GM19395 (cell line): ENCODE data around the gene VEZF1.
A peak's percentile ranks its signal among the peaks of the same experiment; 100 is the strongest.

Experiments
- ATAC-seq: cut with Tn5 transposase; IDR thresholded peaks from one replicate; pipeline ENCODE4 v1.9.1; 2021; ENCODE audit warnings: mild to moderate bottlenecking, moderate library complexity; ENCODE audit not compliant: unreplicated experiment

Gene VEZF1

GRCh38 chr17:57953219-57953618 is 34.8 kb downstream of the VEZF1 start:
- no peak for ATAC-seq

DNA sequence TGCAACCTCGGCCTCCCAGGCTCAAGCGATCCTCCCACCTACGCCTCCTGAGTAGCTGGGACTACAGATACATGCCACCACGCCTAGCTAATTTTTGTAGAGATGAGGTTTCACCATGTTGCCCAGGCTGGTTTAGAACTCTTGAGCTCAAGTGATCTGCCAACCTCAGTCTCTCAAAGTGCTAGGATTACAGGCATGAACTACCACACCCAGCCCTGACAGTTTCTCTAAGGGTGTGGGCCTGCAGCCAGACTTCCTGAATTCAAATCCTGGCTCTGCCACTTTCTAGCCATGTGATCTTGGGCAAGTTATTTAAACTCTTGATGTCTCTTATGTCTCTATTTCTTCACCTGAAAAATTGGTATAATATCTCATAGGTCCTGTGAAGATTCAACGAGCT is 38.4 kb downstream of the VEZF1 start:
- ATAC-seq: no peak

DNA sequence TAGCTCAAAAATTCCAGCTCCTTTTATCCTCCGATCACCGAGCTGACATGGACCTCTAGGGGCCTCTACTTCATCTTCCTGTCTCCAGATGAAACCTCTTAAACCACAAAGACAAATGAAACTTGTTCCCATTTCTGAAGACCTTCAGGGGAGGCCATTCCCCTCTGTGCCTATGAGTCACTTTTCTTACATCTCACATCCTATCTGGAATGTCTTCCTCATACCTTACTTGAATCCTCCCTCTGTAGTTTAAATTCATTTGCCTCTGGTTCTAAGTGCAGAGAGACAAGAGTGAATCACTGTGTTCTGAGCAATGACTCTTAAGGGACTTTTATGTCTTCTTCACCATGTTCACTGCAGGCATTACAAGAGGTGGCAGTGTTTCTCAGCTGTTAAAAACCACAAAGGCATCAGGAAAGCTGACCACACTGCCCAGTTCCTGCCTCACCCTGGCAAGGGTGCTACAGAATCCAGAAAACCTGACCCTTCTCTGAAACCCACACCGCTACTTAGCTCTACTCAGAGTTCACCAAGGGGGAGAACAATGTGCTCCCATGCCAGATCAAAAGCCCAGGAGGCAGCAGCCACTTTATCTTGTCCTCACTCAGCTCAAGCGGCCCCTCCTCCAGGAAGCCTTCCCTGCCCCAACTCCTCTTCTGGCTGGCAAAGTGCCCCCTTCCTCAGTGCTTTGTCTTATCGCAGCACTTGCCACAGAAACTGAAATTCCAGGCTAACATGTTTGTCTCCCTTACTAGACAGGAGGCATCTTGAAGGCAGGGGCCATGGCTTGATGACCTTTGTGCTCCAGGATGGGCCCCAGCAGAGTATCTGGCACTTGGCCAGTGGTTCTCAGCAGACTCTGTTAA is 39.3 kb downstream of the VEZF1 start:
- no peak for ATAC-seq

DNA sequence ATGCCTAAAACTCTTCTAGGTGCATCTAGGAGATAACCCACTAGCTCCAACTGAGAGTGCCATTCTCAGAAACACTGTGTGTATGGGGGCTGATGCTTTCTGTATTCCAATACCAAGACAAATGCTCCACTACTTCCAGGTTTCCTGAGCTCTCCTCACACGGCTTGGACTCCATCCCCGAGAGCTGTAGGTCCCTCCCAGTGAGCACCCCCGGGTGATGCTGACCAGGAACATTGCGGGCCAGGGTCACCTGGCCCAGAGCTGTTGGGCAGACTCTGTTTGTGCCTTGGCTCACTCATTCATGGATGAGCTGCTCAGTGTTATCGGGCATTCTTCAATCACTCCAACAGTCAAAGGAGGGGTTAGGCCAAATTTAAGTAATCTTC is 39.9 kb downstream of the VEZF1 start:
- ATAC-seq: no peak

GRCh38 chr17:57947369-57947768 is 40.7 kb downstream of the VEZF1 start:
- ATAC-seq: no peak

DNA sequence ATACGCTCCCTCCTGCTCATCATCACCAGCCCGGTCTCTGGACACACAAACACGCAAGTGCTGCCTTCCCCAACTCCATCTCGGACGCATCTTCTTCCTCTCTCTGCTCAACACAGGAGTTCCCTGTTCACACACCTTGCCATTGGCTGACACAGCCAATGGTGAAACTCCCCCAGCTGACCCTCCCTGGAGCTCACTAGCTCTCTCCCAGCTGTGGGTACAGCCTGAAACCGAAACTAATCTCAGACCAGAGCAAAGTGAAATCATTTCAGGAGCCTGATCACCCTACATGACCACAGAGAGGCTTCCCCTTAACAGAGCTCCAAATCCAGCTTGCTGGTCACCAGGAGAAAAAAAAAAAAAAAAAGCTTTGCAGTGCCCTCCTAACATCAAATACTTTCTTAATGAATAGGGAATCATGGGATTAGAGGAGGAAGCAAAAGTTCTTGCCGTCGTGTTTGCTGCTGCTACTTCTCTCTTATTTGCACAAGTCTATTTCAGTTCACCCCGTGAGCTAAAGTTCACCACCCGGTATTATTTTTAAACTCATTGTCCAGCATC is 41.2 kb downstream of the VEZF1 start:
- peak; percentile 93 for ATAC-seq

GRCh38 chr17:57945996-57946797 is 41.9 kb downstream of the VEZF1 start:
- peak; percentile 8 for ATAC-seq

DNA sequence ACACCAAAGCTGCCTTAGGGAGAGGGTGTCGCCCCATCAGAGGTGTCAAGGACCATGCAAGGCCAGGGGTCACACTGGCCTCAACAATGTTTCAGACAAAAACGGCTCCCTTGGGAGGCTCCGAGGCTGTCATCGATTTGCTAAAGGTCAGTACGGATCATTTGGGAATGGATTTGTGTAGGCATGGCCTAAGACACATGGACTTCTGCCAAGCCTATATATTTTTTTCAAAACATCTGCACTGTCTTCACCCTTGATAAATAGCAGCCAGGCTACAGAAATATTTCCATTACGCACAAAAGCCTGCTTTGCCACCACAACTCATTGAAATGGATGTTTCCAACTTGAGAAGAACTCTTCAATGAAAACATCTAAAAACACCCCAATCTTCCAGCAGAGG is 43.1 kb downstream of the VEZF1 start:
- ATAC-seq: no peak

DNA sequence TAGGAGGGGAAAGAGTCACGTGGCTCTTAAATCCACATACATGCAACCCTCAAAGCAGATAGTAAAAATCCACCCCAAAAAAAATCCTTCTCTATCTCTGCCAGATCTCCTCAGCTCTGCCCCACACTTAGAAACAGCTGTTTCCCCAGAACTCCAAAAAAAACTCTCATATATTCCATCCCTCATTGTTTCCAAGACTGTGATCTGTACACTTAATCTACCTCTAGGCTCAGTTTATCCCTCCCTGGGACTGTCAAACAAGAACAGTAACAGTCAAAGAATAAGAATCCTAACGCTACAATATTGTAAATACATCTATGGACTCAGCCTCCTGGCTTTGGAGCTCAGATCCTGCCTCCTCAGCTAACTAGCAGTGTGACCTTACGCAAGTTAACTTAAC is 44.4 kb downstream of the VEZF1 start:
- ATAC-seq: no peak

GRCh38 chr17:57943140-57943539 is 44.9 kb downstream of the VEZF1 start:
- ATAC-seq: no peak

DNA sequence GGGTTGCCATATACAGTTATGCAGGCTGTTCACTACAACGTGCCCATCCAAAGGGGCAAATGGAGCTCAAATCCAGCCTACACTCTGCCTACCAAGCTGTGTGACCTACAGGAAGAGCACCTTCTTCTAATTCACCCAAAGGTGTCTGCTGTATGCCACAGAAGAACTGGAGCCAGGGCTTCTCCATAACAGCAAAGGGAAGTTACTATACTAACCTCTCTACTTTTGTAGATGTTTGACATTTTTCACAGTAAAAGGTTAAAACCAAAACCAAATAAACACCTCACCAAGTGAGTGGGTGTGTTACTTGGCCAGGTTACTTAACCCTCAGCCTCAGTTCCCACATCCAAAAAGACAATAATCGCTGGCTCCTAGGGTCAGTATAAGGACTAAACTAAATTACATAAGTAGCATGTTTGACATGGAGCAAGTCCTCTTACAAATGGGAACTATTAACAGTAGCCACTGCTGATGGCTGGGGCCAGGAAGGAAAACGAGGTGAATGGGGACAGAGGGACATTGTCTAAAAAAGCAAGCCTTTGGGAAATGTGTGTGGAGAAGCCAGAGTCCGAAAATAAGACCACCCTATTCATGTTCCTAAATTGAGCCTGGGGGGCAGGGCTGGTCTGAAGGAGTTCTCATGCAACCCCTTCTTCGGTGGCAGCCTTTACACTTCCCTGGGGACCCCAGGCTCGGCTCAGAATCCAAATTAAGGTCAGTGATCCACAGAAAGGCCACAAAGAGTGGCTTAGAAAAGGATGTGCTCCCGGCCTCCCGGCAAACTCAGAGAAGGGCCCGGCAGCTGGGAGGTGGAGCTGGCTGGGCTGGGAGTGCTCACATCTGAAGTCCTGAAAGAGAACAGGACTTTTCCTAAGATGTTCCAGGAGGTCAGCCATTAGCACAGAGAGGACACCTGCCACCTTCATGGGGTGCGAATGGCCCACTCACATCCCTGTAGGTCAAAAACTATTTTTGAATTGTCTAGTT is 46.4 kb downstream of the VEZF1 start:
- ATAC-seq: no peak

GRCh38 chr17:57940653-57941329 is 47.3 kb downstream of the VEZF1 start:
- ATAC-seq: no peak

GRCh38 chr17:57940231-57940630 is 47.8 kb downstream of the VEZF1 start:
- no peak for ATAC-seq

DNA sequence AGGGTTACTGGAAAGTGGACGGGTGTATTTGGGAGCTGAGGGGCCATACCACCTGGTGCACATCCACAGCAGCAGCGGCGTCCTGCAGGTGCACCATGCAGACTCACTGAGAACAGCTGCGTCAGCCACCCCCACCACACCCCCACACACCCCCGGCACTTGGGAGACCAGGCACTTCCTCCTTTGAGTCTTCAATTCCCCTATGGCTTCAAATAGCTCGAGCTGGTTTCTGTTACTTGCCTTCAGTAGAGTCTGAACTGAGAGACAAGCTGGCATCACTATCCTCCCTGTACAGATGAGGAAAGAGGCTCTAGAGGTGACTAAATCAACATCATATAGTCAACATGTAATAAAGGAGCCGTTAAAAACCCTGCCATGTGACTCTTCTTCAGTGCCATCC is 48.3 kb downstream of the VEZF1 start:
- peak; percentile 78 for ATAC-seq

- no peak for ATAC-seq
Measured at GRCh38 chr17:57938061-57938502, 50.0 kb downstream of the VEZF1 start.

- ATAC-seq: no peak
Measured at GRCh38 chr17:57937492-57937891, 50.6 kb downstream of the VEZF1 start.

GRCh38 chr17:57935833-57936807 is 51.9 kb downstream of the VEZF1 start:
- no peak for ATAC-seq

DNA sequence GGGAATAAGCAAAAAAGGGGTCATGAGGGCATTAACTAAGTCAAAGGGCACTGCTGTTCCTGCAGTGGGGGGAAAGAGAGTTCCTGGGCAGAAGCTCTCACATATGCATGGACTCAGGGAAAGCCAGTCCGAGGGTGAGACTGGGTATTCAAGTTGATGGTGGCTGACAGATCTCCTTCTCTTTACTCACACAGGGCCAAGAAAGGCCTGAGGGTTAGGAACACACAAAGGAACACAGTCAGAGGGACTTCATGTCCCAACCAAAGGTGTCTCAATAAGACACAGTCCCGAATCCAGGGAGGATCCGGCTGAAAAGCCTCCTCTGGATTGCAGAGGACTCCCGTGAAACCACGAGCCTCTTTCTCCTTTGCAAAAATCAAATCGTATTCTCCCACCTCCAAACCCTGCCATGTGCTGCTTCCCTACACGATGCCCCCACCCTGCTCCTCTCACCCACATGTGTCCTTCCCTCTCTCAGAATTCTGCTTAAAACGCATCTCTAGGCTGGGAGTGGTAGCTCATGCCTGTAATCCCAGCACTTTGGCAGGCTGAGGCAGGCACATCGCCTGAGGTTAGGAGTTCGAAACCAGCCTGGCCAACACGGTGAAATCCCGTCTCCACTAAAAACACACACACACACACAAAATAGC is 56.4 kb downstream of the VEZF1 start:
- no peak for ATAC-seq
